NCI-H748 treated with DMSO at 0.1 percent for 48 hours (cell line): ENCODE results near the gene LPCAT1.

Source experiments
- DNase-seq: peaks from one replicate; lab custom pipeline; 2025; lab: John Stamatoyannopoulos, UW

Gene LPCAT1

DNA sequence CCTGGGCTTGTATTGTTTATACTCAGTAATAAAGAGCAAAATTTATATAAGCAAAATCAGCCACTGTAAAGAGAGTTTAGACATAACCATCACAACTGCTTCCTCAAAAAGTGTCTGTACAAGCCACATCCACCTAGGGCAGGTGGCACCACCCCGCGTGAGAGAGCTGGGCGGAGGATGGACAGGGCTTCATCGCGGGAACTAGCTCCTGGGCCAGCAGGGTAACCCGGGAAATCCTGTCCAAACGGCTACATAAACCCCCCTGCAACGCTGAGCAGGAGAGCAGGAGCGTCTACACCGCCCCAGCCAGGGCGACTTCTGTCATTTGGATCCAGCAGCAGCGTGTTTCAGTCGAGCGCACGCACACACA is 79.8 kb downstream of the LPCAT1 start:
- DNase-seq, result no peak

GRCh38 chr5:1443171-1443570 is 80.6 kb downstream of the LPCAT1 start:
- no peak for DNase-seq

DNA sequence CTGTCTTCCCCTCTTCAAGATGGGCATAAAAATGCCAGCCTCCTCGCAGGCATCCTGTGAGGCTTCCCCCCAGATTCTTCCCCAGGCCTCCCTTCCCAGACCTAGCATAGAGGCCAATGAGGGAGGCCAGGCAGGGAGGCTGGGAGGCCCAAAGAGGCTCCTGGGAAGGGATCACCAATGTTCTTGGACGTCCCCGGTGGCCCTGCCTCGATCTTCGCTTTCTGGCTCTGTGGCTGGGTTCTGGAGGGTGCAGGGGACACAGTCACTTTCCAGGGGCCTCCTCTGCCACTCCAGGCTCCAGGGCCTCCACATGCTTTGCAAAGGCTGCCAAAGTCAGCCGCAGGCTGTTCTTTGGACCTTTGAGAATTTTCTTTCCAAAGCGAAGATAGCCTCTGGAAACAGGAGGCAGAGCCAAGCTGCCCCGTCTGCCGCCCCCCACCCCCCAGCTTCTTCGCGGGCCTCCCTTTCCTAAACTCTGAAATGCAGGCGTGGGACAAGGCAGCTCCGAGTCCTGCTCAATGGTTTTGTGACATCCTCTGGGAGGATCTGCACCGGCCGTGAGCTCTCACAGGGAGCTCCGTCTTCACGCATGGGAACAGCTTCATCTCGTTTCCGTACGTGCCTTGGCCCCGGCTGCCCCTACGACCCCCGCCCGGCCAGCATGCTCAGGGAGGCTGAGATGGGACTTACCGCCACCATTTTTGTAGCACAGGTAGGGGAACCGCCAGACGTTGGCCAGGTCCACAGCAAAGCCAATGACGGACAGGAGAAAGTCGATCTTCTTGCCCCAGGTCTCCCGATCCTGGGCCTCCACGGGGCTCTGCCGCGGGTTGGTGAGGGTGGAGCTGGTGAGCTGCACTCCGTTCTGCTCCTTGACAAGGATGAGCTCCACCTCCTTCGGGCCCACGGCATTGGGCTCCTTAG is 81.3 kb downstream of the LPCAT1 start:
- no peak for DNase-seq

DNA sequence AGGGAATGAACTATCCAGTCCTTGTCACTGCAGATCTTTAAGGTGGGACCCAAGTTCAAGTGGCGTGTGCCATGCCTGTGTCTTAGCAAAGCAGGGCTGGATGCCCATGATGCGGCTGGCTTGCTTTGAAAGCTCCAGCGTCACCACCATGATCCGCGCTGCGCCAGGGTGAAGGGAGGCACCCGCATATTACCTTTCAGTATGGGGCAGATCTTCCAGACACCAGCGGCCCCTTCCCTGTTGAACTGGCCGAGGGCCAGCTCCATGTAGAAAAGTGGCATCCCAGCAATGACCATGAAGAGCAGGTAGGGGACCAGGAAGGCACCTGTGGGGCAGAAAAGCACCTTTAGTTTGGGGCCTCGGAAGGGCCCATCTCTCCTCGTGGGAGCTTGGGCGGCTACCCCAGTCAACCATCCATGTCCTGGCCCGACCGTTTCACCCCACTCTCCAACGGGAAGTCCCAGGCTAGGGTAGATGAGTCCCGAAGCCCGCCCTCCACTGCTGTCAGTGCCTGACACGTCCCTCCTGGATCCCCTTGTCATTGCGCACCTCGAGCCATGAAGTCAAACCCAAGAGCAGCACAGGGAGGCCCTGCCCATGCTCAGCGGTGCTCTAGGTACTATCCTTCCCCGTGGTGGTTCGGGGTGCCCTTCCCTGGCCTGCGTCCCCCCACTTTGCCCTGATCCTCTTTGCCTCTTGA is 82.4 kb downstream of the LPCAT1 start:
- DNase-seq, result no peak

DNA sequence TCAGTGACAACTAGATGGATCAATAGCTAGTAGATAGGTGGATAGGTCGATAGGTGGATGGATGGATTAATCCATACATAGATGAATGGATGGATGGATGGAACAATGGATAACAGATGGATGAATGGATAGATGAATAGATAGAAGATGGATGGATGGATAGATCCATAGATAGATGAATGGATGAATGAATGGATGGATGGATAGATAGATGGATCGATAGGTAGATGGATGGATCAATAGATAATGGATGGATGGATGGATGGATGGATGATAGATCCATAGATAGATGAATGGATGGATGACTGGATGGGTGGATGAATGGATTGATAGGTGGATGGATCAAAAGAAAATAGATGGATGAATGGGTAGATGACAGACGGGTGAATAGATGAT is 83.7 kb downstream of the LPCAT1 start:
- DNase-seq, result no peak

GRCh38 chr5:1439388-1440097 is 84.2 kb downstream of the LPCAT1 start:
- DNase-seq, result no peak

DNA sequence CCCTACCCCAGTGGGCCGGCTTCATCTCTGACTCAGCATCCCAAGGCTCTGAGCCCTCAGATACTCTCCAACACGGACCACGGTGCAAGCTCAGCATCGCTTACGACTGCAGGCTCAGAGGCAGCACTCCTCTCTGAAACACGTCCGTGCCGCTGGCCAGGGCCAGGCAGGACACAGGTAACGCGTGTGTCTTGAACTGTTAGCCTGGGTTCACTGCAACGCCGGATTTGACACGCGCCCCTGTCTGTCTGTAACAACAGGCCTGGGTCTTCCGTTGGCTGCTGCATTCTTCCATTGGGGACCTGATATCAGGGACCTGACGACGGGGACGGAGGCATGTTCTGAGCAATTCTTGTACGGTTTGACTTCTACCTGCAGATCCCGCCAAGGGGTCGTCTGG is 84.9 kb downstream of the LPCAT1 start:
- no peak for DNase-seq

- DNase-seq, result no peak
Measured at GRCh38 chr5:1437876-1438559, 85.7 kb downstream of the LPCAT1 start.

- no peak for DNase-seq
Measured at GRCh38 chr5:1437226-1437829, 86.4 kb downstream of the LPCAT1 start.

DNA sequence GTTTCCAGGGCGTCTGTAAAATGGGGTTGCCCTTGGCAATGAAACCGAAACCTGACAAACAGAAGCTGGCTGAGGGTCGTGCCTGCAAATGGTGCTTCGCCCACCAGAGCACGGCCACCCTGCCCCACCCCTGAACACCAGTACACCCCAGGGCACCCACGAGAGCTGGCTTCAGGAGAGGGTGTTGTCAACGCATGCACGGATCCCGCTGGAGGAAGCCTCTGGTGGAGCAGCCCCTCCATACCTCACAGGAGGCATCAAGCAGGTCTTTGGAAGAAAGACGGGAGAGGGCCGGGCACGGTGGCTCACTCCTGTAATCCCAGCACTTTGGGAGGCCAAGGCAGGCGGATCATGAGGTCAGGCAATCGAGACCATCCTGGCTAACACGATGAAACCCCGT is 87.1 kb downstream of the LPCAT1 start:
- no peak for DNase-seq

DNA sequence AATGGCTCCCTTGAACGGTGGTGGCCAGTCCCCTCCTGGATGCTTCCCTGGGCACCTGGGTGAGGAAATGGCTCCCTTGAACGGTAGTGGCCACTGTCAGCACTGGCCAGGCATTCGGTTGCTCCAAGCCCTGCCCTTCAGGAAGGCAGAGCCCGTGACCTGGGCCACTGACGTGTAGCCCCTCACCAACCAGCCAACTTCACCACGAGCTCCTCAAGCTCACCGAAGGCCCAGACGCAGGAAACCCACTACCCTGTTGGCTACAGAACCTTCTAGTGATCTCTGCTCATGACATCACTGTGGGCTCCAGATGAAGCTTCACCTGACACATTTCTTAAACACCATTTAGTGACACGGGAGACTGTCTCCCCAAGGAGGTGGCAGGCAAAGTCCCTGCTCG is 87.7 kb downstream of the LPCAT1 start:
- no peak for DNase-seq

GRCh38 chr5:1435369-1435768 is 88.4 kb downstream of the LPCAT1 start:
- DNase-seq, result no peak

- no peak for DNase-seq
Measured at GRCh38 chr5:1432296-1432695, 91.5 kb downstream of the LPCAT1 start.

- DNase-seq, result no peak
Measured at GRCh38 chr5:1431896-1432295, 91.9 kb downstream of the LPCAT1 start.

- no peak for DNase-seq
Measured at GRCh38 chr5:1431021-1431811, 92.5 kb downstream of the LPCAT1 start.

GRCh38 chr5:1430121-1430795 is 93.5 kb downstream of the LPCAT1 start:
- no peak for DNase-seq

DNA sequence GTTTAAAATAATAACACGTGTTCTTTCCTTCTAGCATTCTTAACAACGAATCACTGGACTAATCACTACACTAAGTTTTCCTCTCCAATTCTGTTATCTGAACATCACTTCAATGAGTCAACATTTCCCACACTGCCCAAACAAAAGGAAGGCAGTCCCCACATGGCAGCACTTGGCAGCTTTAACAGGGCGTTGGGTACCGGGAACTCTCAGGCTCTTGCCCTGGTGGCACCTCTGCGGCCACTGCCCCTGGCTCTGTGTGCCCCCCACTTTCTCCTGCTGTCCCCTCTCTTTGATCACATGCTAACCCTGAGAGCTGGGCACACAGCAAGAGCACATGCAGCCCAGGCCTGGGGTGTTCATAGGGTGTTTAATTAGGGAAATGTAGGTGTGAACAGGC is 94.3 kb downstream of the LPCAT1 start:
- DNase-seq, result no peak

- no peak for DNase-seq
Measured at GRCh38 chr5:1429066-1429465, 94.7 kb downstream of the LPCAT1 start.

DNA sequence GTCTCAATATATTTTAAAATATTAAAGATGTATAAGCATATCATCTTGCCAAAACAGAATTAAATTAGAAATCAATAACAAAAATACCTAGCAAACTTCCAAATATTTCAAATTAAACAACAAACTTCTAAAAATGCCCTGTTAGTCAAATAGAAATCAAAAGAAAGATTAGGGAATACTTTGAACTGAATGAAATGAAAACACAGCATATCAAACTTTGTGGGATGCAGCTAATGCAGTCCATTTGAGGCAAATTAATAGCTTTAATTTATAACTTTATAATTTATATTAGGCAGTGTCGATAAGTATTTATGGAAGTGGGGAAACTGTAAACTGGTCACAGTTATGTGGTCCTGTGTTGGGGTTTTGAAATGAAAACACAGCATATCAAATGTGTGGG is 95.7 kb downstream of the LPCAT1 start:
- DNase-seq, result no peak

- DNase-seq, result no peak
Measured at GRCh38 chr5:1424716-1425115, 99.0 kb downstream of the LPCAT1 start.
